Endodermal cell (in vitro differentiated cells): ENCODE measurements around the gene SDK2. TPM values are rescaled to one million over a fixed set of nuclear protein-coding genes. Genes with fewer than 3 reads are reported as not detected.

ENCODE experiments used
- DNase-seq: peaks from one replicate; pipeline ENCODE4 v3.0.0-alpha.2; 2017
- H3K27ac ChIP-seq: 2 replicates; pipeline ENCODE4 v1.5.1; 2013; ENCODE audit warnings: mild to moderate bottlenecking, low read depth, low read length, moderate library complexity
- H3K27me3 ChIP-seq: 2 replicates; pipeline ENCODE4 v1.6.1; 2013; ENCODE audit warnings: mild to moderate bottlenecking, low read length, moderate library complexity; ENCODE audit not compliant: insufficient read depth, control insufficient read depth, poor library complexity, severe bottlenecking
- H3K36me3 ChIP-seq: 2 replicates; pipeline ENCODE4 v1.7.0; 2013; ENCODE audit warnings: mild to moderate bottlenecking, low read length, moderate library complexity; ENCODE audit not compliant: control insufficient read depth, insufficient read depth
- H3K4me1 ChIP-seq: one replicate; pipeline ENCODE4 v1.7.0; 2013; ENCODE audit warnings: low read length; ENCODE audit not compliant: control insufficient read depth, insufficient read depth
- H3K4me3 ChIP-seq: 2 replicates; pipeline ENCODE4 v1.5.1; 2013; ENCODE audit warnings: mild to moderate bottlenecking, low read length, moderate library complexity
- H3K9ac ChIP-seq: 2 replicates; pipeline ENCODE4 v1.6.1; 2013; ENCODE audit warnings: mild to moderate bottlenecking, low read length, moderate library complexity; ENCODE audit not compliant: poor library complexity, severe bottlenecking; ENCODE audit errors: extremely low read depth
- H3K9me3 ChIP-seq: 2 replicates; pipeline ENCODE4 v1.6.1; 2013; ENCODE audit warnings: mild to moderate bottlenecking, low read length, moderate library complexity; ENCODE audit not compliant: control insufficient read depth
- H3K27ac Mint-ChIP-seq: 2 replicates; pipeline ENCODE4 v1.8.0; 2020; ENCODE audit warnings: mixed read lengths
- H3K27me3 Mint-ChIP-seq: 2 replicates; pipeline ENCODE4 v1.8.0; 2021; ENCODE audit warnings: mild to moderate bottlenecking, mixed read lengths; ENCODE audit not compliant: insufficient read depth
- H3K36me3 Mint-ChIP-seq: 2 replicates; pipeline ENCODE4 v1.8.0; 2020; ENCODE audit warnings: low read depth, mixed read lengths
- H3K4me1 Mint-ChIP-seq: 2 replicates; pipeline ENCODE4 v1.8.0; 2020; ENCODE audit warnings: mixed read lengths
- H3K4me3 Mint-ChIP-seq: 2 replicates; pipeline ENCODE4 v1.8.0; 2020; ENCODE audit warnings: mild to moderate bottlenecking, moderate library complexity, mixed read lengths
- H3K9me3 Mint-ChIP-seq: 2 replicates; pipeline ENCODE4 v1.8.0; 2020; ENCODE audit warnings: mild to moderate bottlenecking, mixed read lengths
- CTCF ChIP-seq: fragments of 200-600 bp; sonication (generic); conservative IDR thresholded peaks from 2 replicates; pipeline ENCODE4 v1.5.0; 2021; ENCODE audit warnings: antibody characterized with exemption, mild to moderate bottlenecking
- WGBS, 2 experiments: methylation state at CpG; one replicate each; pipeline versions ENCODE4 v1.1.5 to v1.1.7; 2013; ENCODE audit warnings: missing lambda C conversion rate in 2 of 2, mixed read lengths in 1 of 2; ENCODE audit not compliant: insufficient coverage in 1 of 2, insufficient read length in 1 of 2; 5-methylcytosine and 5-hydroxymethylcytosine counted together
- total RNA-seq, 2 donors: library from RNA; stranded (reverse); fragmentation: NEBNext Ultra II Directional in 1 of 2; extraction: Animal tissue kit (Norgen Biotek cat#: 25700) in 1 of 2; gene quantifications; 2 replicates in 1 of 2; 3 replicates in 1 of 2; pipeline ENCODE4 v1.2.1, GENCODE V29; 2021

The SDK2 gene
- total RNA-seq, 2 donors from 2014 or later: 5.9 to 7.0 TPM

DNA sequence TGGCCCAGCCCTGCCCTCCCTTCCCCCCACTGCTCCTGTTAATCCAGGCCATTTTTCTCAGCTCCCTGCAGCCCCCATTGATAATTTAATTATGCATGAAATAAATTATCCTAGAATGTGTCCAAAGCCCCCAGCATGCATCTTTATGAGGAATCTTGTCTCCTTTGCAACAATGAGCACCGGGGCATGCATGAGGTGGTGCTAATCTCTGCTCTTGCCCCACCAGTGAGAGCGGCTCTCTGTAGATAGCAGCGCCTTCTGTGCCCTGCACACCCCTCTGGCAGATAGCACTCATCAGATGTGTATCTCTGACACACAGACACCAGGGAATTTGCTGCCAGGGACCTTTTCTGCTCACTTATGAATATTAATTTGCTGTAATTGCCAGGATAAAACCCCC lies 192.2 kb downstream of the SDK2 start:
- 92 to 96% methylated on average over 3 of the region's 3 CpGs for WGBS, 2 experiments
- Histone ChIP-seq H3K27me3 (no peaks in the 10 kb centered on the region), H3K36me3 (no peaks in the 10 kb centered on the region), H3K9me3 (no peaks in the 10 kb centered on the region), H3K9ac (no peak overlapping the region), H3K4me3 (no peak overlapping the region), H3K27ac (no peak overlapping the region), H3K4me1 (no peaks in the 10 kb centered on the region)
- TF ChIP-seq CTCF: no peak
- H3K36me3 Mint-ChIP-seq: peaks cover 9% of the 10 kb centered on the region
- DNase-seq: no peak
- no peak overlapping the region for H3K27ac Mint-ChIP-seq
- H3K4me1 Mint-ChIP-seq: no peaks in the 10 kb centered on the region
- H3K4me3 Mint-ChIP-seq: no peak overlapping the region
- peaks cover 1% of the 10 kb centered on the region for H3K27me3 Mint-ChIP-seq
- peaks cover 9% of the 10 kb centered on the region for H3K9me3 Mint-ChIP-seq

DNA sequence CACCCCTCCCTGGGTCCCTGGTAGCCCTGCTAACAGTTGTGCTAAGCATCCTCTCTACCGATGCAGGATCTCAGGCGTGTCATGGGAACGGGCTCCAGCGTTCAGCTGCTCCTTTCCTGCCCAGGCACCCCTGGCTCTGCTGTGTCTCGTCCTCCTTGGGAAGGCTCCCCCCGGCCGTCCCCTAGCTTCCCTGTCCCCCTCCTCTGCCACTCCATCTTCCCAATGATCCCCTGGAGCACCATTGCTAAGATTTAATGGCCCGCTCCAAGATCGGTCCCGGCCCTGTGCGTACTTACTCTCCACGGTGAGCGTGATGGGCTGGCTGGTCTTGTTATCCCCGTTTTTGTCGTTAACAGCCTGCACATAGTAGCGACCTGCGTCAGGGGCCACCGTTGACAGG lies 196.9 kb downstream of the SDK2 start:
- H3K36me3 Mint-ChIP-seq: peaks cover 3% of the 10 kb centered on the region
- H3K27ac ChIP-seq: no peak overlapping the region
- no peak for DNase-seq
- H3K27me3 Mint-ChIP-seq: no peaks in the 10 kb centered on the region
- H3K27me3 ChIP-seq: no peaks in the 10 kb centered on the region
- H3K27ac Mint-ChIP-seq: no peak overlapping the region
- WGBS, 2 experiments: 91 to 97% methylated on average over 14 to 18 of the region's 18 CpGs
- H3K4me3 ChIP-seq: no peak overlapping the region
- no peaks in the 10 kb centered on the region for H3K9me3 ChIP-seq
- peaks cover 2% of the 10 kb centered on the region for H3K9me3 Mint-ChIP-seq
- no peaks in the 10 kb centered on the region for H3K4me1 Mint-ChIP-seq
- no peak overlapping the region for H3K4me3 Mint-ChIP-seq
- H3K36me3 ChIP-seq: no peaks in the 10 kb centered on the region
- H3K9ac ChIP-seq: no peak overlapping the region
- TF ChIP-seq CTCF: no peak
- H3K4me1 ChIP-seq: no peaks in the 10 kb centered on the region

- Histone ChIP-seq H3K4me3 (no peak overlapping the region), H3K4me1 (no peaks in the 10 kb centered on the region), H3K27me3 (no peaks in the 10 kb centered on the region), H3K9me3 (no peaks in the 10 kb centered on the region), H3K9ac (no peak overlapping the region), H3K27ac (peak overlapping the region; percentile 16), H3K36me3 (no peaks in the 10 kb centered on the region)
- no peak for TF ChIP-seq CTCF
- Mint-ChIP-seq H3K27ac (no peak overlapping the region), H3K4me1 (no peaks in the 10 kb centered on the region), H3K4me3 (no peak overlapping the region), H3K36me3 (peaks cover 2% of the 10 kb centered on the region), H3K9me3 (peaks cover 2% of the 10 kb centered on the region), H3K27me3 (no peaks in the 10 kb centered on the region)
- 85 to 100% methylated on average over 5 to 8 of the region's 9 CpGs for WGBS, 2 experiments
- DNase-seq: no peak
Observed at GRCh38 chr17:73446617-73447016, 197.6 kb downstream of the SDK2 start.
